Activated CD8-positive, alpha-beta memory T cell treated with anti-CD3 and anti-CD28 coated beads, Interleukin-2, amount 10 ng/mL, durations not matched to agents 7 days and 5 days (primary cell): ENCODE measurements around the gene MYO10. TPM values are rescaled to one million over a fixed set of nuclear protein-coding genes. Genes with fewer than 3 reads are reported as not detected.

Source experiments
- ATAC-seq: fragments of 150-1000 bp; cut with Tn5 transposase; one replicate; pipeline ENCODE4 v1.10.0; 2021; ENCODE audit warnings: moderate library complexity
- CTCF ChIA-PET: fragments of 350-600 bp; sonication (Branson Sonifier 250); formaldehyde crosslinking; loops from one replicate; lab custom pipeline; 2021; ENCODE audit warnings: antibody characterized with exemption; lab: Charles Lee
- DNase-seq: peaks from one replicate; pipeline ENCODE4 v3.0.0-alpha.2; 2020
- H3K27ac Mint-ChIP-seq: one replicate; pipeline ENCODE4 v1.8.0; 2021; ENCODE audit warnings: mild to moderate bottlenecking, mixed read lengths
- H3K27me3 Mint-ChIP-seq: one replicate; pipeline ENCODE4 v1.8.0; 2021; ENCODE audit warnings: mixed read lengths
- H3K36me3 Mint-ChIP-seq: one replicate; pipeline ENCODE4 v1.8.0; 2021; ENCODE audit warnings: mild to moderate bottlenecking, mixed read lengths
- H3K4me1 Mint-ChIP-seq: one replicate; pipeline ENCODE4 v1.8.0; 2021; ENCODE audit warnings: mixed read lengths
- H3K4me3 Mint-ChIP-seq: one replicate; pipeline ENCODE4 v1.8.0; 2021; ENCODE audit warnings: mild to moderate bottlenecking, moderate library complexity, mixed read lengths
- H3K9me3 Mint-ChIP-seq: one replicate; pipeline ENCODE4 v1.8.0; 2022; ENCODE audit warnings: low read depth, mixed read lengths
- total RNA-seq, 2 experiments: library from RNA; stranded (reverse); gene quantifications; one replicate each; pipeline ENCODE4 v1.2.3, GENCODE V29; 2021

The MYO10 gene
- total RNA-seq, 2 experiments from 2014 or later, result not detected

- Mint-ChIP-seq H3K36me3 (no peaks in the 10 kb centered on the region), H3K4me1 (no peaks in the 10 kb centered on the region), H3K27ac (no peak overlapping the region), H3K4me3 (no peak overlapping the region), H3K27me3 (no peaks in the 10 kb centered on the region), H3K9me3 (no peaks in the 10 kb centered on the region)
- ATAC-seq (no peak), DNase-seq (no peak)
- CTCF ChIA-PET, result no interaction called here
Observed at GRCh38 chr5:16899171-16899570, 36.9 kb downstream of the MYO10 start.

GRCh38 chr5:16897800-16898199 lies 38.3 kb downstream of the MYO10 start:
- CTCF ChIA-PET, result no interaction called here
- H3K36me3 Mint-ChIP-seq, result no peaks in the 10 kb centered on the region
- DNase-seq (no peak), ATAC-seq (no peak)
- H3K27me3 Mint-ChIP-seq, result no peaks in the 10 kb centered on the region
- H3K4me3 Mint-ChIP-seq, result no peak overlapping the region
- no peak overlapping the region for H3K27ac Mint-ChIP-seq
- no peaks in the 10 kb centered on the region for H3K4me1 Mint-ChIP-seq
- no peaks in the 10 kb centered on the region for H3K9me3 Mint-ChIP-seq

- DNase-seq (no peak), ATAC-seq (no peak)
- Mint-ChIP-seq H3K36me3 (no peaks in the 10 kb centered on the region), H3K9me3 (no peaks in the 10 kb centered on the region), H3K27me3 (no peaks in the 10 kb centered on the region), H3K4me3 (no peak overlapping the region), H3K4me1 (no peaks in the 10 kb centered on the region), H3K27ac (no peak overlapping the region)
- CTCF ChIA-PET, result no interaction called here
Observed at GRCh38 chr5:16897284-16897704, 38.8 kb downstream of the MYO10 start.

- Mint-ChIP-seq H3K4me1 (no peaks in the 10 kb centered on the region), H3K27me3 (no peaks in the 10 kb centered on the region), H3K9me3 (no peaks in the 10 kb centered on the region), H3K27ac (no peak overlapping the region), H3K36me3 (no peaks in the 10 kb centered on the region), H3K4me3 (no peak overlapping the region)
- no peak for DNase-seq
- CTCF ChIA-PET, result no interaction called here
- no peak for ATAC-seq
Observed at GRCh38 chr5:16896767-16897166, 39.3 kb downstream of the MYO10 start.

- no peaks in the 10 kb centered on the region for H3K27me3 Mint-ChIP-seq
- H3K4me3 Mint-ChIP-seq, result no peak overlapping the region
- no peaks in the 10 kb centered on the region for H3K9me3 Mint-ChIP-seq
- ATAC-seq (no peak), DNase-seq (no peak)
- H3K4me1 Mint-ChIP-seq, result no peaks in the 10 kb centered on the region
- CTCF ChIA-PET, result no interaction called here
- H3K27ac Mint-ChIP-seq, result no peak overlapping the region
- H3K36me3 Mint-ChIP-seq, result no peaks in the 10 kb centered on the region
Observed at GRCh38 chr5:16894236-16895057, 41.6 kb downstream of the MYO10 start.

- CTCF ChIA-PET, result no interaction called here
- ATAC-seq, result no peak
- no peak overlapping the region for H3K27ac Mint-ChIP-seq
- no peaks in the 10 kb centered on the region for H3K9me3 Mint-ChIP-seq
- H3K27me3 Mint-ChIP-seq, result no peaks in the 10 kb centered on the region
- no peak for DNase-seq
- H3K36me3 Mint-ChIP-seq, result no peaks in the 10 kb centered on the region
- no peak overlapping the region for H3K4me3 Mint-ChIP-seq
- H3K4me1 Mint-ChIP-seq, result no peaks in the 10 kb centered on the region
Observed at GRCh38 chr5:16891033-16891432, 45.1 kb downstream of the MYO10 start.

GRCh38 chr5:16889972-16890519 lies 46.0 kb downstream of the MYO10 start:
- Mint-ChIP-seq H3K4me1 (no peaks in the 10 kb centered on the region), H3K9me3 (no peaks in the 10 kb centered on the region), H3K36me3 (no peaks in the 10 kb centered on the region), H3K4me3 (no peak overlapping the region), H3K27me3 (no peaks in the 10 kb centered on the region), H3K27ac (no peak overlapping the region)
- ATAC-seq (no peak), DNase-seq (no peak)
- CTCF ChIA-PET, result no interaction called here

- DNase-seq, result no peak
- H3K9me3 Mint-ChIP-seq, result no peaks in the 10 kb centered on the region
- H3K36me3 Mint-ChIP-seq, result no peaks in the 10 kb centered on the region
- H3K4me3 Mint-ChIP-seq, result no peak overlapping the region
- ATAC-seq, result no peak
- no peak overlapping the region for H3K27ac Mint-ChIP-seq
- H3K4me1 Mint-ChIP-seq, result no peaks in the 10 kb centered on the region
- CTCF ChIA-PET, result no interaction called here
- no peaks in the 10 kb centered on the region for H3K27me3 Mint-ChIP-seq
Observed at GRCh38 chr5:16889203-16889971, 46.7 kb downstream of the MYO10 start.

- Mint-ChIP-seq H3K36me3 (no peaks in the 10 kb centered on the region), H3K9me3 (no peaks in the 10 kb centered on the region), H3K4me3 (no peak overlapping the region), H3K27me3 (no peaks in the 10 kb centered on the region), H3K27ac (no peak overlapping the region), H3K4me1 (no peaks in the 10 kb centered on the region)
- DNase-seq (no peak), ATAC-seq (no peak)
- CTCF ChIA-PET, result no interaction called here
Observed at GRCh38 chr5:16888694-16889124, 47.4 kb downstream of the MYO10 start.

- Mint-ChIP-seq H3K4me1 (no peaks in the 10 kb centered on the region), H3K9me3 (no peaks in the 10 kb centered on the region), H3K27ac (no peak overlapping the region), H3K27me3 (no peaks in the 10 kb centered on the region), H3K36me3 (no peaks in the 10 kb centered on the region), H3K4me3 (no peak overlapping the region)
- no peak for DNase-seq
- CTCF ChIA-PET, result no interaction called here
- ATAC-seq, result no peak
Observed at GRCh38 chr5:16886793-16887345, 49.2 kb downstream of the MYO10 start.

- no peak overlapping the region for H3K4me3 Mint-ChIP-seq
- no peaks in the 10 kb centered on the region for H3K9me3 Mint-ChIP-seq
- no peaks in the 10 kb centered on the region for H3K4me1 Mint-ChIP-seq
- no peak overlapping the region for H3K27ac Mint-ChIP-seq
- DNase-seq (no peak), ATAC-seq (no peak)
- no peaks in the 10 kb centered on the region for H3K36me3 Mint-ChIP-seq
- CTCF ChIA-PET, result no interaction called here
- no peaks in the 10 kb centered on the region for H3K27me3 Mint-ChIP-seq
Observed at GRCh38 chr5:16886366-16886736, 49.7 kb downstream of the MYO10 start.

GRCh38 chr5:16885635-16886365 lies 50.3 kb downstream of the MYO10 start:
- ATAC-seq, result no peak
- H3K36me3 Mint-ChIP-seq, result no peaks in the 10 kb centered on the region
- no peak overlapping the region for H3K27ac Mint-ChIP-seq
- H3K4me1 Mint-ChIP-seq, result no peaks in the 10 kb centered on the region
- no peak for DNase-seq
- no peak overlapping the region for H3K4me3 Mint-ChIP-seq
- no peaks in the 10 kb centered on the region for H3K9me3 Mint-ChIP-seq
- no peaks in the 10 kb centered on the region for H3K27me3 Mint-ChIP-seq
- CTCF ChIA-PET, result no interaction called here

- no peaks in the 10 kb centered on the region for H3K27me3 Mint-ChIP-seq
- CTCF ChIA-PET, result no interaction called here
- DNase-seq (no peak), ATAC-seq (no peak)
- no peak overlapping the region for H3K27ac Mint-ChIP-seq
- no peak overlapping the region for H3K4me3 Mint-ChIP-seq
- H3K9me3 Mint-ChIP-seq, result no peaks in the 10 kb centered on the region
- no peaks in the 10 kb centered on the region for H3K4me1 Mint-ChIP-seq
- H3K36me3 Mint-ChIP-seq, result no peaks in the 10 kb centered on the region
Observed at GRCh38 chr5:16884595-16884994, 51.5 kb downstream of the MYO10 start.
